HCT116 (cell line): Measurements from ENCODE around the gene RPS27L. TPM values are rescaled to one million over a fixed set of nuclear protein-coding genes. Genes with fewer than 3 reads are reported as not detected.

Source experiments
- ATAC-seq: fragments of 200-7000 bp; cut with Tn5 transposase; 2 replicates; pipeline ENCODE4 v1.9.1; 2020; ENCODE audit warnings: mild to moderate bottlenecking, moderate library complexity
- BruUV-seq: library from RNA; stranded (reverse); fragments of 400-500 nt; replicated peaks from 2 replicates; lab custom pipeline; 2021; lab: Mats Ljungman, UMichigan
- CTCF ChIA-PET: fragments of 300-600 bp; sonication (Branson Sonifier 250); formaldehyde crosslinking; loops from one replicate; lab custom pipeline; 2021; ENCODE audit warnings: antibody characterized with exemption; lab: Charles Lee
- POLR2A ChIA-PET: fragments of 300-600, 350-600 bp; sonication (Branson Sonifier 250); formaldehyde crosslinking; loops from one replicate; lab custom pipeline; 2021; ENCODE audit warnings: antibody characterized with exemption; lab: Charles Lee
- RAD21 ChIA-PET, 2 experiments: fragments of 300-600 bp; sonication (Branson Sonifier 250); formaldehyde crosslinking; loops; one replicate each; lab custom pipeline; 2023; ENCODE audit warnings: low total read pairs in 2 of 2; ENCODE audit not compliant: uncharacterized antibody in 2 of 2, unreplicated experiment in 2 of 2, low non-redundant PET in 1 of 2; lab: Charles Lee
- DNase-seq: peaks from one replicate; pipeline ENCODE4 v3.0.0-alpha.2; 2010; ENCODE audit warnings: low read depth, low spot score
- H2AFZ ChIP-seq: fragments of 200-600 bp; shearing (Covaris generic), sonication (generic); 2 replicates; pipeline ENCODE4 v1.6.1; 2017; ENCODE audit warnings: low read depth, mixed run types, mixed read lengths, antibody characterized with exemption, low read length; ENCODE audit not compliant: poor library complexity, severe bottlenecking
- H3K27ac ChIP-seq: 2 replicates; pipeline ENCODE4 v1.5.1; 2012; ENCODE audit warnings: low read depth, low read length
- H3K27me3 ChIP-seq: fragments of 200-600 bp; sonication (generic); 2 replicates; pipeline ENCODE4 v1.6.1; 2016; ENCODE audit warnings: mixed run types, low read length, mixed read lengths; ENCODE audit not compliant: insufficient read depth
- H3K36me3 ChIP-seq, 2 experiments: fragments of 200-500 bp in 1 of 2; fragments of 200-600 bp in 1 of 2; sonication (Bioruptor generic) in 1 of 2; sonication (generic) in 1 of 2; 2 replicates each; pipeline versions ENCODE4 v1.5.1 to v1.6.1; 2014 to 2016; ENCODE audit warnings: low read length in 2 of 2, inconsistent platforms in 1 of 2, mixed read lengths in 1 of 2, mixed run types in 1 of 2; ENCODE audit not compliant: insufficient read depth in 2 of 2, control insufficient read depth in 1 of 2
- H3K4me1 ChIP-seq, 2 experiments: fragments of 200-600 bp in 1 of 2; sonication (generic) in 1 of 2; 2 replicates each; pipeline versions ENCODE4 v1.5.1 to v1.6.1; 2012 to 2017; ENCODE audit warnings: low read length in 2 of 2, inconsistent platforms in 1 of 2, mild to moderate bottlenecking in 1 of 2, mixed read lengths in 1 of 2, mixed run types in 1 of 2, moderate library complexity in 1 of 2; ENCODE audit not compliant: insufficient read depth in 2 of 2, control insufficient read depth in 1 of 2
- H3K4me2 ChIP-seq: fragments of 200-600 bp; sonication (generic); 2 replicates; pipeline ENCODE4 v1.6.1; 2017; ENCODE audit warnings: mixed run types, low read length, mixed read lengths
- H3K4me3 ChIP-seq, 2 experiments: fragments of 200-600 bp in 1 of 2; sonication (generic) in 1 of 2; replicated peaks in 1 of 2; 2 replicates each; pipeline ENCODE4 v1.5.1; 2011 to 2016; ENCODE audit warnings: low read length in 2 of 2, control low read depth in 1 of 2, low read depth in 1 of 2, mild to moderate bottlenecking in 1 of 2, mixed read lengths in 1 of 2, mixed run types in 1 of 2
- H3K79me2 ChIP-seq: fragments of 200-600 bp; sonication (generic); 2 replicates; pipeline ENCODE4 v1.6.1; 2017; ENCODE audit warnings: mild to moderate bottlenecking, mixed run types, low read length, moderate library complexity, mixed read lengths; ENCODE audit not compliant: insufficient read depth
- H3K9ac ChIP-seq: fragments of 200-600 bp; sonication (generic); 2 replicates; pipeline ENCODE4 v1.6.1; 2016; ENCODE audit warnings: low read length, mixed read lengths
- H3K9me2 ChIP-seq: fragments of 200-600 bp; sonication (generic), shearing (Covaris generic); 2 replicates; pipeline ENCODE4 v1.6.1; 2017; ENCODE audit warnings: mixed run types, mild to moderate bottlenecking, moderate library complexity; ENCODE audit not compliant: insufficient read depth
- H3K9me3 ChIP-seq, 2 experiments: fragments of 200-500 bp in 1 of 2; fragments of 200-600 bp in 1 of 2; sonication (Bioruptor generic) in 1 of 2; sonication (generic) in 1 of 2; 2 replicates each; pipeline ENCODE4 v1.6.1; 2014 to 2017; ENCODE audit warnings: low read length in 2 of 2, mixed read lengths in 2 of 2, inconsistent platforms in 1 of 2, low read depth in 1 of 2, mild to moderate bottlenecking in 1 of 2, mixed run types in 1 of 2, moderate library complexity in 1 of 2; ENCODE audit not compliant: control insufficient read depth in 1 of 2, insufficient read depth in 1 of 2
- H4K20me1 ChIP-seq: fragments of 200-600 bp; sonication (generic), shearing (Covaris generic); 2 replicates; pipeline ENCODE4 v1.6.1; 2017; ENCODE audit warnings: mixed run types, mild to moderate bottlenecking, moderate library complexity; ENCODE audit not compliant: insufficient read depth
- CBX3 ChIP-seq: IDR thresholded peaks from 2 replicates; pipeline ENCODE4 v1.6.1; 2012; ENCODE audit warnings: low read depth
- CEBPB ChIP-seq: IDR thresholded peaks from 2 replicates; pipeline ENCODE4 v1.6.1; 2012; ENCODE audit warnings: low read depth
- EZH2 ChIP-seq: fragments of 200-600 bp; sonication (generic); IDR thresholded peaks from 2 replicates; pipeline ENCODE4 v1.6.1; 2017; ENCODE audit warnings: antibody characterized with exemption, mixed run types
- EZH2phosphoT487 ChIP-seq: fragments of 200-600 bp; IDR thresholded peaks from 2 replicates; pipeline ENCODE4 v1.6.1; 2018; ENCODE audit warnings: antibody characterized with exemption, borderline replicate concordance
- POLR2AphosphoS5 ChIP-seq: IDR thresholded peaks from 2 replicates; pipeline ENCODE4 v1.6.1; 2011; ENCODE audit warnings: mild to moderate bottlenecking, low read depth, low read length, moderate library complexity
- REST ChIP-seq: IDR thresholded peaks from 2 replicates; pipeline ENCODE4 v1.6.1; 2012; ENCODE audit warnings: low read depth
- TCF7L2 ChIP-seq: IDR thresholded peaks from 2 replicates; pipeline ENCODE4 v1.7.0; 2011; ENCODE audit warnings: borderline replicate concordance, inconsistent platforms; ENCODE audit not compliant: insufficient read depth, insufficient read length; ENCODE audit errors: extremely low read depth
- ZNF274 ChIP-seq: fragments of 200-500 bp; sonication (Bioruptor generic); IDR thresholded peaks from 2 replicates; pipeline ENCODE4 v1.6.1; 2014; ENCODE audit warnings: mild to moderate bottlenecking, low read depth, low read length, inconsistent platforms
- intact Hi-C: fragments of 100-400 bp; cut with micrococcal nuclease; formaldehyde crosslinking; loops from 2 replicates; pipeline ENCODE4 v1.10.0; 2022
- total RNA-seq: library from RNA; stranded (reverse); gene quantifications from one replicate; pipeline ENCODE4 v1.2.1, GENCODE V29; 2021; ENCODE audit not compliant: unreplicated experiment

RPS27L gene
- total RNA-seq, 1 experiment from 2014 or later, result 139 TPM

- H2AFZ ChIP-seq, result no peak overlapping the region
- BruUV-seq, result no TSS peak
- CTCF ChIA-PET, result no interaction called here
- no peak overlapping the region for H3K27ac ChIP-seq
- RAD21 ChIA-PET, result no interaction called here
- POLR2A ChIA-PET, result no interaction called here
- no peak overlapping the region for H3K9ac ChIP-seq
- no peak overlapping the region for H3K4me2 ChIP-seq
- H3K9me2 ChIP-seq, result no peaks in the 10 kb centered on the region
- intact Hi-C loops, result no loop called here
- no peak for TF ChIP-seq CEBPB
- TF ChIP-seq TCF7L2, result no peak
- no peak for TF ChIP-seq REST
- no peak for TF ChIP-seq CBX3
- peaks cover 2 to 5% of the 10 kb centered on the region in 2 experiments; a peak in 3 of 4 replicates for H3K4me1 ChIP-seq
- no peaks in the 10 kb centered on the region for H3K36me3 ChIP-seq
- H3K4me3 ChIP-seq, result no peak overlapping the region
- ATAC-seq (no peak), DNase-seq (no peak)
- no peaks in the 10 kb centered on the region for H3K27me3 ChIP-seq
- no peaks in the 10 kb centered on the region for H4K20me1 ChIP-seq
- H3K79me2 ChIP-seq, result no peaks in the 10 kb centered on the region
- H3K9me3 ChIP-seq, result no peaks in the 10 kb centered on the region
These were observed 5.9 kb upstream of the RPS27L start for GRCh38 chr15:63163217-63163616.

- Histone ChIP-seq H3K36me3 (no peaks in the 10 kb centered on the region), H3K9ac (no peak overlapping the region)
- TF ChIP-seq EZH2, result no peak
- no peak for TF ChIP-seq CEBPB
- TF ChIP-seq EZH2phosphoT487, result no peak
- no peak for TF ChIP-seq POLR2AphosphoS5
- no peak for TF ChIP-seq ZNF274
- TF ChIP-seq, all 23 proteins: peak for 0
- ATAC-seq (no peak), DNase-seq (no peak)
- no TSS peak for BruUV-seq
- Histone ChIP-seq H3K79me2 (peaks cover 13% of the 10 kb centered on the region), H4K20me1 (no peaks in the 10 kb centered on the region), H3K9me3 (no peaks in the 10 kb centered on the region), H3K4me2 (no peak overlapping the region), H3K4me1 (peaks cover 9 to 13% of the 10 kb centered on the region in 2 experiments; a peak in 3 of 4 replicates), H2AFZ (no peak overlapping the region), H3K27ac (no peak overlapping the region), H3K9me2 (no peaks in the 10 kb centered on the region), H3K4me3 (no peak overlapping the region), H3K27me3 (no peaks in the 10 kb centered on the region)
- ChIA-PET CTCF (no interaction called here), POLR2A (no interaction called here), RAD21 (no interaction called here)
- intact Hi-C loops, result no loop called here
These were observed 3.4 kb upstream of the RPS27L start for GRCh38 chr15:63160638-63161037.
